ENCODE results near the gene PLCG2. TPM values are rescaled to one million over a fixed set of nuclear protein-coding genes. Genes with fewer than 3 reads are reported as not detected.

PLCG2 gene
- total RNA-seq, 1 donor from 2014 or later, result 1.7 TPM

Other genes with a start within 250 kb of the PLCG2 start
- gene SDR42E1, start 232.2 kb downstream of the PLCG2 start, total RNA-seq, result not detected in 2 replicates

Measured in neural crest cell (in vitro differentiated cells).